ENCODE results near the gene BLOC1S3. TPM values are rescaled to one million over a fixed set of nuclear protein-coding genes. Genes with fewer than 3 reads are reported as not detected.

The BLOC1S3 gene
- total RNA-seq, 1 donor from 2014 or later: 17.8 TPM

GRCh38 chr19:45140144-45140503 is 38.5 kb upstream of the BLOC1S3 start:
- intact Hi-C loops (cut with DNase I): no loop called here
- no peak overlapping the region for H3K4me3 ChIP-seq
- peaks cover 21% of the 10 kb centered on the region for H3K36me3 ChIP-seq
- no peaks in the 10 kb centered on the region for H3K4me1 ChIP-seq
- TF ChIP-seq, protein P1, sequence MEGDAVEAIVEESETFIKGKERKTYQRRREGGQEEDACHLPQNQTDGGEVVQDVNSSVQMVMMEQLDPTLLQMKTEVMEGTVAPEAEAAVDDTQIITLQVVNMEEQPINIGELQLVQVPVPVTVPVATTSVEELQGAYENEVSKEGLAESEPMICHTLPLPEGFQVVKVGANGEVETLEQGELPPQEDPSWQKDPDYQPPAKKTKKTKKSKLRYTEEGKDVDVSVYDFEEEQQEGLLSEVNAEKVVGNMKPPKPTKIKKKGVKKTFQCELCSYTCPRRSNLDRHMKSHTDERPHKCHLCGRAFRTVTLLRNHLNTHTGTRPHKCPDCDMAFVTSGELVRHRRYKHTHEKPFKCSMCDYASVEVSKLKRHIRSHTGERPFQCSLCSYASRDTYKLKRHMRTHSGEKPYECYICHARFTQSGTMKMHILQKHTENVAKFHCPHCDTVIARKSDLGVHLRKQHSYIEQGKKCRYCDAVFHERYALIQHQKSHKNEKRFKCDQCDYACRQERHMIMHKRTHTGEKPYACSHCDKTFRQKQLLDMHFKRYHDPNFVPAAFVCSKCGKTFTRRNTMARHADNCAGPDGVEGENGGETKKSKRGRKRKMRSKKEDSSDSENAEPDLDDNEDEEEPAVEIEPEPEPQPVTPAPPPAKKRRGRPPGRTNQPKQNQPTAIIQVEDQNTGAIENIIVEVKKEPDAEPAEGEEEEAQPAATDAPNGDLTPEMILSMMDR (IDR thresholded peaks at IDR 0.05): no peak
- H3K27me3 ChIP-seq: no peaks in the 10 kb centered on the region
- no peak overlapping the region for H3K27ac ChIP-seq
- ATAC-seq (no peak), DNase-seq (no peak)
- H3K9me3 ChIP-seq: no peaks in the 10 kb centered on the region

DNA sequence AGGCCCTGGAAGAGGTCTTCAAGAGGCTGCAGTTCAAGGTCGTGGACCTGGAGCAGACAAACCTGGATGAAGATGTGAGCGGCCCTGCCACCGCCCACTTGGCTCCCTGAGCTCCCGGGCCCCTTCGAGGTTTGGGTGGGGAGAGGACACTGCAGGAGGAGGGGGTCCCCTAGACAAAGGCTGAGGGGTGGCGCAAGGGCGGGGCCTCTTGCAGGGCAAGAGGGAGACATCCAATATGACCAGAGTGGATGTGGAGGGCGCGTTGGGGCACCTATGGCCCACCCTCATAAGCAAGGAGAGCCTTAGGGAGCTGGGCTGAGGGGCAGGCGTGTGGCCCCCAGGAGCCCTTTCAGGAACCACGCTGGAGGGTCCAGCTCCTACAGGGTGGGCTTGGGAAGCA is 38.1 kb upstream of the BLOC1S3 start:
- intact Hi-C loops (cut with DNase I): no loop called here
- Histone ChIP-seq H3K4me1 (no peaks in the 10 kb centered on the region), H3K27me3 (no peaks in the 10 kb centered on the region), H3K36me3 (peaks cover 25% of the 10 kb centered on the region), H3K9me3 (no peaks in the 10 kb centered on the region), H3K4me3 (no peak overlapping the region), H3K27ac (no peak overlapping the region)
- TF ChIP-seq, protein P1 (IDR thresholded peaks at IDR 0.05): no peak
- ATAC-seq (no peak), DNase-seq (no peak)

DNA sequence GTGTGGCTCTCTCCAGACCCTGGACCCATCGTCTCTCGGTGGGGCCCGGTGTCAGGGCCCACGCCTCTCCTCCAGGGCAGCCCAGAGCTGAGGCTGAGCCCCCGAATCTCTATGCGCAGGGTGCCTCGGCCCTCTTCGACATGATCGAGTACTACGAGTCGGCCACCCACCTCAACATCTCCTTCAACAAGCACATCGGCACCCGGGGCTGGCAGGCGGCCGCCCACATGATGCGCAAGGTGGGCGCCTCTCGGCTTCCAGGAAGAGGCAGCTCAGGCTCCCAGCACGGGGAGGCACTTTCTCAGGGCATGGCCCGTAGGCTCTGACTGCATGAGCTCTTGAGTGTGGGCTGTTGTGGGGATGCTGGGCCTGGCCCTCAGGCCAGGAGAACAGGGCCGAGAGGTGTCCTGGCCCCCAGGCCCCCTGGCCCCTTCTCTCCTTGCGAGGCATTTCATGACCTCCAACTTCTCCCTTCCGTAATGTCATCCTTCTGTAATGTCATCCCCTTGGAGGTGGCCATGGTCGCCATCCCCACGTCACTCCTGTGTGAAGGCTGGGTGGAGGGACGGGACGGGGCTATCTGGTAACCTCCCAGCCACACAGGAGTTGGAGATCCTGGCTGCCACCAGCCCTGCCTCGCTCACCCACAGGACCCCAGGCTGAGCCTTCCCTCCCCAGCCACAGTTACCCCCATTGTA is 37.2 kb upstream of the BLOC1S3 start:
- TF ChIP-seq, protein P1 (IDR thresholded peaks at IDR 0.05): no peak
- Histone ChIP-seq H3K9me3 (no peaks in the 10 kb centered on the region), H3K4me3 (no peak overlapping the region), H3K27ac (no peak overlapping the region), H3K4me1 (no peaks in the 10 kb centered on the region), H3K27me3 (no peaks in the 10 kb centered on the region), H3K36me3 (peaks cover 25% of the 10 kb centered on the region)
- intact Hi-C loops (cut with DNase I): no loop called here
- ATAC-seq: no peak
- no peak for DNase-seq

DNA sequence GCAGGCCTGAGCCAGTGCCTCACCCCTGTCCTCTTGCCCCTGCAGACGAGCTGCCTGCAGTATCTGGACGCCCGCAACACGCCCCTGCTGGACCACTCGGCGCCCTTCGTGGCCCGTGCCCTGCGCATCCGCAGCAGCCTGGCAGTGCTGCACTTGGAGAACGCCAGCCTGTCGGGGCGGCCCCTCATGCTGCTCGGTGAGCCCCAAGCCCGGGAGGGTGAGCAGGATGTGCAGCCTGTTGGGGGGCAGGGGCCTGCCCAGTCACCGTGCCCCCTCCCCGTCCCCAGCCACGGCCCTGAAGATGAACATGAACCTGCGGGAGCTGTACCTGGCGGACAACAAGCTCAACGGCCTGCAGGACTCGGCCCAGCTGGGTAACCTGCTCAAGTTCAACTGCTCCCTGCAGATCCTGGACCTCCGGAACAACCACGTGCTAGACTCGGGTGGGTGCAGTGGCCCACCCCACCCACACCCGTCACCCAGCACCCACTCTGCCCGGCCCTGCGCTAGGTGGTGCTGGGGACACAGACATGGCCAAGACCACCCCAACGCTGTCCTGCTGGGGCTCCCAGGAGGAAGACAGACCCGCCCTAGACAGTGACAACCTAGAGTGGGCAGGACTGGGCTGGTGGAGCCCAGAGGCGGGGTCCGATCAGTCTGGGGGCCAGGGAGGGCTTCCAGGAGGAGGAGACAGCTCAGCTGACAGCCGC is 36.4 kb upstream of the BLOC1S3 start:
- Histone ChIP-seq H3K9me3 (no peaks in the 10 kb centered on the region), H3K4me3 (no peak overlapping the region), H3K27me3 (no peaks in the 10 kb centered on the region), H3K4me1 (no peaks in the 10 kb centered on the region), H3K36me3 (peaks cover 25% of the 10 kb centered on the region), H3K27ac (no peak overlapping the region)
- intact Hi-C loops (cut with DNase I): no loop called here
- TF ChIP-seq, protein P1 (IDR thresholded peaks at IDR 0.05): no peak
- ATAC-seq (no peak), DNase-seq (no peak)

- Histone ChIP-seq H3K9me3 (no peaks in the 10 kb centered on the region), H3K36me3 (peaks cover 25% of the 10 kb centered on the region), H3K27me3 (no peaks in the 10 kb centered on the region), H3K4me1 (no peaks in the 10 kb centered on the region), H3K27ac (no peak overlapping the region), H3K4me3 (no peak overlapping the region)
- intact Hi-C loops (cut with DNase I): no loop called here
- ATAC-seq: no peak
- TF ChIP-seq, protein P1 (IDR thresholded peaks at IDR 0.05): no peak
- DNase-seq: no peak
Observed at GRCh38 chr19:45142726-45143110, 35.9 kb upstream of the BLOC1S3 start.

Data from upper lobe of right lung (tissue), 1 donor.